ENCODE data around the gene SLC30A1.

The SLC30A1 gene

GRCh38 chr1:211607754-211608473 is 29.0 kb upstream of the SLC30A1 start:
- DNase-seq (ENCODE audit: low read depth in 2 of 2, low spot score in 1 of 2) = no peak

GRCh38 chr1:211606914-211607753 is 28.2 kb upstream of the SLC30A1 start:
- no peak for DNase-seq (ENCODE audit: low read depth in 2 of 2, low spot score in 1 of 2)

GRCh38 chr1:211606332-211606913 is 27.5 kb upstream of the SLC30A1 start:
- DNase-seq (ENCODE audit: low read depth in 2 of 2, low spot score in 1 of 2) = no peak

- DNase-seq (ENCODE audit: low read depth in 2 of 2, low spot score in 1 of 2) = no peak
Observed at GRCh38 chr1:211605603-211606331, 26.8 kb upstream of the SLC30A1 start.

- DNase-seq (ENCODE audit: low read depth in 2 of 2, low spot score in 1 of 2) = no peak
Observed at GRCh38 chr1:211605034-211605433, 26.1 kb upstream of the SLC30A1 start.

- no peak for DNase-seq (ENCODE audit: low read depth in 2 of 2, low spot score in 1 of 2)
Observed at GRCh38 chr1:211604548-211604947, 25.6 kb upstream of the SLC30A1 start.

GRCh38 chr1:211603713-211604112 is 24.8 kb upstream of the SLC30A1 start:
- DNase-seq (ENCODE audit: low read depth in 2 of 2, low spot score in 1 of 2) = no peak

- no peak for DNase-seq (ENCODE audit: low read depth in 2 of 2, low spot score in 1 of 2)
Observed at GRCh38 chr1:211603191-211603701, 24.3 kb upstream of the SLC30A1 start.

- DNase-seq (ENCODE audit: low read depth in 2 of 2, low spot score in 1 of 2) = no peak
Observed at GRCh38 chr1:211601982-211602670, 23.2 kb upstream of the SLC30A1 start.

- no peak for DNase-seq (ENCODE audit: low read depth in 2 of 2, low spot score in 1 of 2)
Observed at GRCh38 chr1:211601159-211601558, 22.2 kb upstream of the SLC30A1 start.

- no peak for DNase-seq (ENCODE audit: low read depth in 2 of 2, low spot score in 1 of 2)
Observed at GRCh38 chr1:211599250-211599649, 20.3 kb upstream of the SLC30A1 start.

GRCh38 chr1:211598514-211598913 is 19.6 kb upstream of the SLC30A1 start:
- DNase-seq (ENCODE audit: low read depth in 2 of 2, low spot score in 1 of 2) = no peak

GRCh38 chr1:211596418-211597181 is 17.6 kb upstream of the SLC30A1 start:
- DNase-seq (ENCODE audit: low read depth in 2 of 2, low spot score in 1 of 2) = no peak

GRCh38 chr1:211595419-211595818 is 16.5 kb upstream of the SLC30A1 start:
- no peak for DNase-seq (ENCODE audit: low read depth in 2 of 2, low spot score in 1 of 2)

GRCh38 chr1:211591980-211592493 is 13.1 kb upstream of the SLC30A1 start:
- no peak for DNase-seq (ENCODE audit: low read depth in 2 of 2, low spot score in 1 of 2)

GRCh38 chr1:211589782-211590721 is 11.1 kb upstream of the SLC30A1 start:
- no peak for DNase-seq (ENCODE audit: low read depth in 2 of 2, low spot score in 1 of 2)

- DNase-seq (ENCODE audit: low read depth in 2 of 2, low spot score in 1 of 2) = no peak
Observed at GRCh38 chr1:211588711-211589110, 9.8 kb upstream of the SLC30A1 start.

GRCh38 chr1:211587123-211587522 is 8.2 kb upstream of the SLC30A1 start:
- no peak for DNase-seq (ENCODE audit: low read depth in 2 of 2, low spot score in 1 of 2)

GRCh38 chr1:211586538-211586937 is 7.6 kb upstream of the SLC30A1 start:
- DNase-seq (ENCODE audit: low read depth in 2 of 2, low spot score in 1 of 2) = no peak

All from stimulated activated CD8-positive, alpha-beta memory T cell treated with anti-CD3 and anti-CD28 coated beads, Interleukin-4, amount 100 ng/mL, for 1 hour (primary cell).